K562 (cell line): ENCODE measurements around the gene LCLAT1.

Experiments
- ARID3B ChIP-seq: fragments of 250-450 bp; sonication (Bioruptor Pico); IDR thresholded peaks from 2 replicates; pipeline ENCODE4 v1.4.0; 2020; ENCODE audit warnings: borderline replicate concordance
- ARNT ChIP-seq, 2 experiments: fragments of 450-650 bp; IDR thresholded peaks; 2 replicates each; pipeline ENCODE4 v1.6.1; 2016; ENCODE audit warnings: mild to moderate bottlenecking in 1 of 2
- KAT8 ChIP-seq: fragments of 450-650 bp; IDR thresholded peaks from 2 replicates; pipeline ENCODE4 v1.6.1; 2016; ENCODE audit warnings: low read depth, mild to moderate bottlenecking
- TARDBP ChIP-seq: fragments of 450-650 bp; IDR thresholded peaks from 2 replicates; pipeline ENCODE4 v1.6.1; 2016
- TF ChIP-seq, protein P1 (sequence below), 3 experiments: IDR thresholded peaks in 2 of 3; conservative IDR thresholded peaks in 1 of 3; 2 replicates each; pipeline ENCODE4 v1.5.1; 2011 to 2012; ENCODE audit warnings: low read length in 3 of 3, mild to moderate bottlenecking in 3 of 3, control low read depth in 2 of 3, improper control_type of control experiment in 1 of 3, inconsistent platforms in 1 of 3, low read depth in 1 of 3, mixed read lengths in 1 of 3, moderate library complexity in 1 of 3; ENCODE audit not compliant: insufficient read depth in 2 of 3

GRCh38 chr2:30677861-30678385 is 230.9 kb downstream of the LCLAT1 start:
- TF ChIP-seq TARDBP (no peak), KAT8 (no peak), ARNT (IDR thresholded peaks at IDR 0.05) (no peak), ARID3B (CRISPR knock-in tag) (no peak)
- TF ChIP-seq, protein P1, sequence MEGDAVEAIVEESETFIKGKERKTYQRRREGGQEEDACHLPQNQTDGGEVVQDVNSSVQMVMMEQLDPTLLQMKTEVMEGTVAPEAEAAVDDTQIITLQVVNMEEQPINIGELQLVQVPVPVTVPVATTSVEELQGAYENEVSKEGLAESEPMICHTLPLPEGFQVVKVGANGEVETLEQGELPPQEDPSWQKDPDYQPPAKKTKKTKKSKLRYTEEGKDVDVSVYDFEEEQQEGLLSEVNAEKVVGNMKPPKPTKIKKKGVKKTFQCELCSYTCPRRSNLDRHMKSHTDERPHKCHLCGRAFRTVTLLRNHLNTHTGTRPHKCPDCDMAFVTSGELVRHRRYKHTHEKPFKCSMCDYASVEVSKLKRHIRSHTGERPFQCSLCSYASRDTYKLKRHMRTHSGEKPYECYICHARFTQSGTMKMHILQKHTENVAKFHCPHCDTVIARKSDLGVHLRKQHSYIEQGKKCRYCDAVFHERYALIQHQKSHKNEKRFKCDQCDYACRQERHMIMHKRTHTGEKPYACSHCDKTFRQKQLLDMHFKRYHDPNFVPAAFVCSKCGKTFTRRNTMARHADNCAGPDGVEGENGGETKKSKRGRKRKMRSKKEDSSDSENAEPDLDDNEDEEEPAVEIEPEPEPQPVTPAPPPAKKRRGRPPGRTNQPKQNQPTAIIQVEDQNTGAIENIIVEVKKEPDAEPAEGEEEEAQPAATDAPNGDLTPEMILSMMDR (IDR thresholded peaks at IDR 0.05 in 2 of 3, conservative IDR thresholded peaks at IDR 0.05 in 1 of 3; ENCODE audit: insufficient read depth in 2 of 3, low read depth in 1 of 3, low read length in 3 of 3): no peak
